HG03039 (cell line): ENCODE measurements around the gene PROSER3.

Experiments used
- ATAC-seq: cut with Tn5 transposase; IDR thresholded peaks from one replicate; pipeline ENCODE4 v1.9.1; 2021; ENCODE audit warnings: mild to moderate bottlenecking, moderate library complexity; ENCODE audit not compliant: unreplicated experiment

The PROSER3 gene

GRCh38 chr19:35816846-35817245 is 58.9 kb downstream of the PROSER3 start:
- ATAC-seq, result no peak

- ATAC-seq, result no peak
These were observed 60.5 kb downstream of the PROSER3 start for GRCh38 chr19:35818445-35818844.
